GM18519 (cell line): Measurements from ENCODE around the gene RIPOR3.
"Not testable (repeated sequence)": the region's sequence is repeated elsewhere in the genome, so short reads cannot be mapped to it uniquely, and the experiment has no call there.

Experiments used
- ATAC-seq: cut with Tn5 transposase; IDR thresholded peaks from one replicate; pipeline ENCODE4 v1.9.1; 2021; ENCODE audit warnings: mild to moderate bottlenecking, moderate library complexity; ENCODE audit not compliant: unreplicated experiment, low FRiP score

Gene RIPOR3

GRCh38 chr20:50704514-50704913, 13.2 kb upstream of the RIPOR3 start:
- ATAC-seq = no peak

GRCh38 chr20:50703651-50704438, 12.5 kb upstream of the RIPOR3 start:
- ATAC-seq = not testable (repeated sequence)

- ATAC-seq = no peak
Observed at GRCh38 chr20:50701041-50701963, 10.0 kb upstream of the RIPOR3 start.

- ATAC-seq = no peak
Observed at GRCh38 chr20:50699688-50700087, 8.3 kb upstream of the RIPOR3 start.

- ATAC-seq = not testable (repeated sequence)
Observed at GRCh38 chr20:50698255-50698654, 6.9 kb upstream of the RIPOR3 start.

- no peak for ATAC-seq
Observed at GRCh38 chr20:50695135-50695872, 4.0 kb upstream of the RIPOR3 start.

GRCh38 chr20:50694379-50695134, 3.2 kb upstream of the RIPOR3 start:
- no peak for ATAC-seq

GRCh38 chr20:50693001-50693400, 1.7 kb upstream of the RIPOR3 start:
- no peak for ATAC-seq

GRCh38 chr20:50692552-50692933, 1.2 kb upstream of the RIPOR3 start:
- no peak for ATAC-seq

- no peak for ATAC-seq
Observed at GRCh38 chr20:50691573-50692551, 520 bp upstream of the RIPOR3 start.

- no peak for ATAC-seq
Observed at GRCh38 chr20:50689864-50690649, 1.3 kb downstream of the RIPOR3 start.

- ATAC-seq = no peak
Observed at GRCh38 chr20:50688256-50688975, 2.9 kb downstream of the RIPOR3 start.

- no peak for ATAC-seq
Observed at GRCh38 chr20:50686821-50687220, 4.5 kb downstream of the RIPOR3 start.

- ATAC-seq = no peak
Observed at GRCh38 chr20:50683570-50683969, 7.8 kb downstream of the RIPOR3 start.

- no peak for ATAC-seq
Observed at GRCh38 chr20:50682947-50683530, 8.3 kb downstream of the RIPOR3 start.

- ATAC-seq = no peak
Observed at GRCh38 chr20:50682065-50682464, 9.3 kb downstream of the RIPOR3 start.

GRCh38 chr20:50681359-50682064, 9.8 kb downstream of the RIPOR3 start:
- ATAC-seq = no peak
